H9 (cell line): ENCODE results near the gene THOP1. TPM values are rescaled to one million over a fixed set of nuclear protein-coding genes. Genes with fewer than 3 reads are reported as not detected.

Experiments
- DNase-seq: peaks from one replicate; pipeline ENCODE4 v3.0.0-alpha.2; 2017
- H2AFZ ChIP-seq: one replicate; pipeline ENCODE4 v1.6.1; 2013; ENCODE audit warnings: mild to moderate bottlenecking, low read length, control low read depth, moderate library complexity
- H2AK5ac ChIP-seq: 2 replicates; pipeline ENCODE4 v1.6.1; 2013; ENCODE audit warnings: low read length, control low read depth, mixed read lengths; ENCODE audit not compliant: insufficient read length
- H2BK120ac ChIP-seq: one replicate; pipeline ENCODE4 v1.6.1; 2013; ENCODE audit warnings: low read depth, mild to moderate bottlenecking, low read length, control low read depth, inconsistent platforms; ENCODE audit not compliant: poor library complexity, severe bottlenecking
- H2BK12ac ChIP-seq: 2 replicates; pipeline ENCODE4 v1.6.1; 2013; ENCODE audit warnings: low read length, control low read depth, mixed read lengths, low read depth; ENCODE audit not compliant: insufficient read length
- H2BK15ac ChIP-seq: 2 replicates; pipeline ENCODE4 v1.6.1; 2013; ENCODE audit warnings: low read depth, low read length, control low read depth
- H2BK20ac ChIP-seq: one replicate; pipeline ENCODE4 v1.6.1; 2013; ENCODE audit warnings: low read depth, mild to moderate bottlenecking, low read length, control low read depth, inconsistent platforms; ENCODE audit not compliant: poor library complexity, severe bottlenecking
- H2BK5ac ChIP-seq: 2 replicates; pipeline ENCODE4 v1.6.1; 2013; ENCODE audit warnings: low read length, control low read depth, mixed read lengths; ENCODE audit not compliant: insufficient read length
- H3K14ac ChIP-seq: 2 replicates; pipeline ENCODE4 v1.6.1; 2013; ENCODE audit warnings: low read length, control low read depth; ENCODE audit not compliant: insufficient read depth
- H3K18ac ChIP-seq: 2 replicates; pipeline ENCODE4 v1.6.1; 2013; ENCODE audit warnings: low read depth, mild to moderate bottlenecking, mixed read lengths, low read length, control low read depth; ENCODE audit not compliant: insufficient read length
- H3K23ac ChIP-seq: 2 replicates; pipeline ENCODE4 v1.6.1; 2013; ENCODE audit warnings: low read length, control low read depth, mixed read lengths, low read depth; ENCODE audit not compliant: insufficient read length
- H3K23me2 ChIP-seq: 2 replicates; pipeline ENCODE4 v1.6.1; 2013; ENCODE audit warnings: low read depth, mild to moderate bottlenecking, mixed read lengths, low read length, control low read depth; ENCODE audit not compliant: insufficient read length, poor library complexity, severe bottlenecking
- H3K27ac ChIP-seq: 2 replicates; pipeline ENCODE4 v1.5.1; 2013; ENCODE audit warnings: low read length, control low read depth, mixed read lengths, low read depth; ENCODE audit not compliant: insufficient read length
- H3K27me3 ChIP-seq: 2 replicates; pipeline ENCODE4 v1.6.1; 2013; ENCODE audit warnings: low read length, control low read depth, inconsistent platforms; ENCODE audit not compliant: insufficient read depth
- H3K4ac ChIP-seq: 2 replicates; pipeline ENCODE4 v1.6.1; 2013; ENCODE audit warnings: low read depth, mild to moderate bottlenecking, control low read depth, inconsistent platforms, low read length, moderate library complexity
- H3K4me1 ChIP-seq: 2 replicates; pipeline ENCODE4 v1.6.1; 2013; ENCODE audit warnings: low read length, control low read depth, inconsistent platforms; ENCODE audit not compliant: insufficient read depth
- H3K4me2 ChIP-seq: 2 replicates; pipeline ENCODE4 v1.6.1; 2013; ENCODE audit warnings: low read length, control low read depth, mixed read lengths; ENCODE audit not compliant: insufficient read length, insufficient read depth
- H3K56ac ChIP-seq: 2 replicates; pipeline ENCODE4 v1.6.1; 2013; ENCODE audit warnings: low read depth, mild to moderate bottlenecking, mixed read lengths, low read length, control low read depth; ENCODE audit not compliant: insufficient read length
- H3K79me1 ChIP-seq: 2 replicates; pipeline ENCODE4 v1.6.1; 2013; ENCODE audit warnings: low read depth, mild to moderate bottlenecking, moderate library complexity, low read length, control low read depth, inconsistent platforms; ENCODE audit not compliant: insufficient read depth, poor library complexity, severe bottlenecking
- H3K79me2 ChIP-seq: 2 replicates; pipeline ENCODE4 v1.6.1; 2013; ENCODE audit warnings: low read length, control low read depth, inconsistent platforms; ENCODE audit not compliant: insufficient read depth
- H3K9ac ChIP-seq: 2 replicates; pipeline ENCODE4 v1.6.1; 2013; ENCODE audit warnings: low read length, control low read depth, mixed read lengths; ENCODE audit not compliant: insufficient read length; ENCODE audit errors: extremely low read depth
- H3K9me3 ChIP-seq: one replicate; pipeline ENCODE4 v1.6.1; 2013; ENCODE audit warnings: low read depth, low read length, inconsistent platforms; ENCODE audit not compliant: control insufficient read depth
- H3T11ph ChIP-seq: one replicate; pipeline ENCODE4 v1.6.1; 2013; ENCODE audit warnings: mild to moderate bottlenecking, low read length, control low read depth, inconsistent platforms
- H4K20me1 ChIP-seq: one replicate; pipeline ENCODE4 v1.6.1; 2013; ENCODE audit not compliant: control insufficient read depth, insufficient read length, insufficient read depth
- H4K5ac ChIP-seq: 2 replicates; pipeline ENCODE4 v1.6.1; 2013; ENCODE audit warnings: low read depth, mild to moderate bottlenecking, mixed read lengths, low read length, control low read depth; ENCODE audit not compliant: insufficient read length
- H4K8ac ChIP-seq: replicated peaks from 2 replicates; pipeline ENCODE4 v1.6.1; 2013; ENCODE audit warnings: low read length, control low read depth, mixed read lengths, low read depth; ENCODE audit not compliant: insufficient read length
- H4K91ac ChIP-seq: 2 replicates; pipeline ENCODE4 v1.6.1; 2013; ENCODE audit warnings: low read depth, mild to moderate bottlenecking, moderate library complexity, mixed read lengths, low read length, control low read depth; ENCODE audit not compliant: insufficient read length
- H3K27ac Mint-ChIP-seq, 3 experiments: 2 replicates in 2 of 3; 3 replicates in 1 of 3; pipeline ENCODE4 v1.8.0; 2020 to 2021; ENCODE audit warnings: mixed read lengths in 3 of 3, mild to moderate bottlenecking in 1 of 3, moderate library complexity in 1 of 3
- H3K27me3 Mint-ChIP-seq: 2 replicates; pipeline ENCODE4 v1.8.0; 2021; ENCODE audit warnings: low read depth, mild to moderate bottlenecking, moderate library complexity, mixed read lengths
- H3K36me3 Mint-ChIP-seq, 3 experiments: 2 replicates in 2 of 3; 3 replicates in 1 of 3; pipeline ENCODE4 v1.8.0; 2020 to 2021; ENCODE audit warnings: low read depth in 3 of 3, mixed read lengths in 3 of 3; ENCODE audit not compliant: insufficient read depth in 1 of 3
- H3K4me1 Mint-ChIP-seq, 2 experiments: 2 replicates each; pipeline ENCODE4 v1.8.0; 2020; ENCODE audit warnings: mixed read lengths in 2 of 2
- H3K4me3 Mint-ChIP-seq, 2 experiments: 2 replicates in 1 of 2; 3 replicates in 1 of 2; pipeline ENCODE4 v1.8.0; 2020 to 2021; ENCODE audit warnings: mild to moderate bottlenecking in 2 of 2, mixed read lengths in 2 of 2, moderate library complexity in 1 of 2
- H3K9me3 Mint-ChIP-seq, 2 experiments: 2 replicates in 1 of 2; 3 replicates in 1 of 2; pipeline ENCODE4 v1.8.0; 2020; ENCODE audit warnings: mild to moderate bottlenecking in 2 of 2, mixed read lengths in 2 of 2, moderate library complexity in 1 of 2
- CTCF ChIP-seq: fragments of 200-600 bp; sonication (generic); conservative IDR thresholded peaks from 3 replicates; pipeline ENCODE4 v1.8.0; 2021; ENCODE audit warnings: antibody characterized with exemption, mild to moderate bottlenecking
- WGBS: extraction: QIAGEN DNeasy Blood & Tissue Kit; methylation state at CpG from one replicate; pipeline ENCODE4 v1.1.7; 2013; ENCODE audit warnings: missing lambda C conversion rate, low lambda C conversion rate, mixed read lengths; ENCODE audit not compliant: insufficient read length; ENCODE audit errors: extremely low coverage; 5-methylcytosine and 5-hydroxymethylcytosine counted together
- total RNA-seq: library from RNA; stranded (reverse); gene quantifications from 2 replicates; pipeline ENCODE4 v1.2.1, GENCODE V29; 2021

Gene THOP1
- total RNA-seq, 1 experiment from 2014 or later = 150 TPM

- no peak overlapping the region for H4K8ac ChIP-seq
- no peak overlapping the region for H2AFZ ChIP-seq
- no peak for TF ChIP-seq CTCF
- no peaks in the 10 kb centered on the region for H3K4me1 ChIP-seq
- no peaks in the 10 kb centered on the region for H3K27me3 ChIP-seq
- no peak overlapping the region for H3K4ac ChIP-seq
- H2BK5ac ChIP-seq = no peak overlapping the region
- no peak overlapping the region for H3K9ac ChIP-seq
- H3K23ac ChIP-seq = no peak overlapping the region
- DNase-seq = no peak
- H3K36me3 Mint-ChIP-seq = peaks cover 21 to 57% (median 46%) of the 10 kb centered on the region in 3 experiments
- H4K20me1 ChIP-seq = no peaks in the 10 kb centered on the region
- H3K4me2 ChIP-seq = no peak overlapping the region
- no peak overlapping the region for H3K14ac ChIP-seq
- no peak overlapping the region for H2AK5ac ChIP-seq
- H2BK15ac ChIP-seq = no peak overlapping the region
- no peak overlapping the region for H3K56ac ChIP-seq
- no peaks in the 10 kb centered on the region for H3K4me1 Mint-ChIP-seq
- H3K18ac ChIP-seq = no peak overlapping the region
- no peak overlapping the region for H4K5ac ChIP-seq
- no peak overlapping the region; a peak in 1 of 5 replicates for H3K4me3 Mint-ChIP-seq
- H3K79me1 ChIP-seq = no peaks in the 10 kb centered on the region
- H3K79me2 ChIP-seq = no peaks in the 10 kb centered on the region
- WGBS = no CpG with 5 or more reads among the region's 37 CpGs
- H4K91ac ChIP-seq = no peak overlapping the region
- no peak overlapping the region for H2BK20ac ChIP-seq
- no peak overlapping the region for H3K27ac Mint-ChIP-seq
- no peaks in the 10 kb centered on the region for H3K9me3 Mint-ChIP-seq
- no peaks in the 10 kb centered on the region for H3K9me3 ChIP-seq
- no peaks in the 10 kb centered on the region for H3K23me2 ChIP-seq
- no peak overlapping the region for H2BK120ac ChIP-seq
- H3K27ac ChIP-seq = no peak overlapping the region
- no peaks in the 10 kb centered on the region; the same call in 1 of the 2 replicates for H3K27me3 Mint-ChIP-seq
- H3T11ph ChIP-seq = no peak overlapping the region
- H2BK12ac ChIP-seq = no peak overlapping the region
Observed at GRCh38 chr19:2809387-2810140, 24.3 kb downstream of the THOP1 start.
